H1 (cell line): ENCODE measurements around the gene APOOL. TPM values are rescaled to one million over a fixed set of nuclear protein-coding genes. Genes with fewer than 3 reads are reported as not detected.

ENCODE experiments used
- CTCF ChIA-PET: fragments of 300-600 bp; sonication (Branson Sonifier 250); formaldehyde crosslinking; loops from one replicate; lab custom pipeline; 2021; ENCODE audit not compliant: partially characterized antibody; lab: Charles Lee
- POLR2A ChIA-PET: fragments of 300-600 bp; sonication (Branson Sonifier 250); formaldehyde crosslinking; loops from one replicate; lab custom pipeline; 2021; ENCODE audit warnings: inconsistent platforms; ENCODE audit not compliant: partially characterized antibody; lab: Charles Lee
- DNase-seq, 2 experiments: peaks; one replicate each; pipeline versions ENCODE4 v3.0.0 to v3.0.0-alpha.2; 2010 to 2022; ENCODE audit warnings: low spot score in 2 of 2, low read depth in 1 of 2, mixed read lengths in 1 of 2
- FAIRE-seq: peaks from 2 replicates; lab custom pipeline; 2011; peaks lifted over from hg19 to GRCh38; lab: Jason Lieb, UNC
- H2AFZ ChIP-seq: 2 replicates; pipeline ENCODE4 v1.8.1; 2012; ENCODE audit warnings: low read length, inconsistent platforms
- H2AK5ac ChIP-seq: 2 replicates; pipeline ENCODE4 v1.6.1; 2013; ENCODE audit warnings: low read depth, low read length
- H2BK120ac ChIP-seq: replicated peaks from 2 replicates; pipeline ENCODE3; 2013; ENCODE audit warnings: low read depth, low read length, inconsistent platforms
- H2BK12ac ChIP-seq: 2 replicates; pipeline ENCODE4 v1.6.1; 2013; ENCODE audit warnings: low read depth, low read length
- H2BK15ac ChIP-seq: 2 replicates; pipeline ENCODE4 v1.6.1; 2013; ENCODE audit warnings: low read length
- H2BK20ac ChIP-seq: 2 replicates; pipeline ENCODE4 v1.6.1; 2013; ENCODE audit warnings: low read length
- H2BK5ac ChIP-seq: 2 replicates; pipeline ENCODE4 v1.6.1; 2013; ENCODE audit warnings: low read depth, low read length
- H3K14ac ChIP-seq: 2 replicates; pipeline ENCODE4 v1.6.1; 2013; ENCODE audit warnings: inconsistent platforms; ENCODE audit not compliant: insufficient read length
- H3K18ac ChIP-seq: 2 replicates; pipeline ENCODE4 v1.6.1; 2013; ENCODE audit warnings: low read length; ENCODE audit errors: extremely low read depth
- H3K23ac ChIP-seq: 2 replicates; pipeline ENCODE4 v1.6.1; 2013; ENCODE audit warnings: inconsistent platforms; ENCODE audit not compliant: insufficient read length
- H3K23me2 ChIP-seq: 2 replicates; pipeline ENCODE4 v1.6.1; 2013; ENCODE audit warnings: low read depth, low read length
- H3K27ac ChIP-seq: 2 replicates; pipeline ENCODE4 v1.6.1; 2011; ENCODE audit warnings: low read depth, low read length, inconsistent platforms
- H3K27me3 ChIP-seq, 4 experiments: replicated peaks in 1 of 4; 1 replicate in 1 of 4; 2 replicates in 3 of 4; pipeline versions ENCODE4 v1.6.1 to v1.8.1; 2011 to 2013; ENCODE audit warnings: low read length in 3 of 4, mild to moderate bottlenecking in 3 of 4, inconsistent platforms in 2 of 4, mixed read lengths in 2 of 4, moderate library complexity in 1 of 4; ENCODE audit not compliant: control insufficient read depth in 3 of 4, insufficient read depth in 3 of 4; ENCODE audit errors: extremely low read depth in 1 of 4
- H3K36me3 ChIP-seq, 4 experiments: 2 replicates each; pipeline versions ENCODE4 v1.6.1 to v1.8.1; 2011 to 2013; ENCODE audit warnings: mild to moderate bottlenecking in 4 of 4, low read length in 3 of 4, moderate library complexity in 2 of 4, control low read depth in 1 of 4, inconsistent platforms in 1 of 4; ENCODE audit not compliant: insufficient read depth in 4 of 4, control insufficient read depth in 2 of 4
- H3K4ac ChIP-seq: replicated peaks from 2 replicates; pipeline ENCODE3; 2013; ENCODE audit warnings: low read length, low read depth, mixed read lengths, inconsistent platforms; ENCODE audit not compliant: insufficient read length
- H3K4me1 ChIP-seq, 4 experiments: replicated peaks in 1 of 4; 1 replicate in 1 of 4; 2 replicates in 3 of 4; pipeline versions ENCODE4 v1.6.1 to v1.8.1; 2011 to 2013; ENCODE audit warnings: low read length in 3 of 4, inconsistent platforms in 2 of 4, mixed read lengths in 1 of 4; ENCODE audit not compliant: insufficient read depth in 4 of 4, control insufficient read depth in 3 of 4
- H3K4me2 ChIP-seq, 2 experiments: 2 replicates each; pipeline versions ENCODE4 v1.6.1 to v1.8.1; 2011 to 2013; ENCODE audit warnings: low read depth in 2 of 2, low read length in 2 of 2, control low read depth in 1 of 2, inconsistent platforms in 1 of 2, mild to moderate bottlenecking in 1 of 2; ENCODE audit not compliant: insufficient read depth in 1 of 2
- H3K4me3 ChIP-seq, 4 experiments: fragments of 200-600, 300-600 bp in 1 of 4; sonication (generic), shearing (Covaris generic), sonication (Bioruptor Twin) in 1 of 4; 2 replicates each; pipeline versions ENCODE4 v1.5.1 to v1.8.1; 2011 to 2016; ENCODE audit warnings: low read length in 4 of 4, low read depth in 3 of 4, control low read depth in 2 of 4, inconsistent platforms in 2 of 4, mild to moderate bottlenecking in 2 of 4, mixed read lengths in 1 of 4, moderate library complexity in 1 of 4; ENCODE audit not compliant: insufficient read depth in 2 of 4; ENCODE audit errors: extremely low read depth in 1 of 4
- H3K56ac ChIP-seq: replicated peaks from 2 replicates; pipeline ENCODE3; 2013; ENCODE audit warnings: low read depth, mild to moderate bottlenecking, mixed read lengths, low read length, inconsistent platforms; ENCODE audit not compliant: insufficient read length
- H3K79me1 ChIP-seq: 2 replicates; pipeline ENCODE4 v1.6.1; 2013; ENCODE audit warnings: low read depth, low read length, control low read depth
- H3K79me2 ChIP-seq, 2 experiments: 2 replicates each; pipeline versions ENCODE4 v1.6.1 to v1.8.1; 2012 to 2013; ENCODE audit warnings: low read length in 2 of 2, mild to moderate bottlenecking in 2 of 2, inconsistent platforms in 1 of 2; ENCODE audit not compliant: insufficient read depth in 2 of 2, control insufficient read depth in 1 of 2
- H3K9ac ChIP-seq, 4 experiments: replicated peaks in 1 of 4; 1 replicate in 1 of 4; 2 replicates in 3 of 4; pipeline versions ENCODE4 v1.6.1 to v1.8.1; 2011 to 2013; ENCODE audit warnings: low read depth in 3 of 4, low read length in 3 of 4, control low read depth in 2 of 4, mild to moderate bottlenecking in 2 of 4, moderate library complexity in 2 of 4, inconsistent platforms in 1 of 4; ENCODE audit errors: extremely low read depth in 1 of 4
- H3K9me3 ChIP-seq, 2 experiments: 2 replicates each; pipeline versions ENCODE4 v1.6.1 to v1.8.1; 2012 to 2013; ENCODE audit warnings: mild to moderate bottlenecking in 2 of 2, moderate library complexity in 2 of 2, control low read depth in 1 of 2, inconsistent platforms in 1 of 2, low read depth in 1 of 2, low read length in 1 of 2, mixed read lengths in 1 of 2; ENCODE audit not compliant: insufficient read depth in 2 of 2
- H4K20me1 ChIP-seq, 2 experiments: replicated peaks in 1 of 2; 2 replicates each; pipeline versions ENCODE3 to v1.8.1; 2011 to 2013; ENCODE audit warnings: inconsistent platforms in 2 of 2, low read length in 2 of 2, mild to moderate bottlenecking in 1 of 2; ENCODE audit not compliant: insufficient read depth in 2 of 2, control insufficient read depth in 1 of 2
- H4K5ac ChIP-seq: 2 replicates; pipeline ENCODE4 v1.6.1; 2013; ENCODE audit warnings: low read length, low read depth, mixed read lengths, inconsistent platforms; ENCODE audit not compliant: insufficient read length
- H4K8ac ChIP-seq: 2 replicates; pipeline ENCODE4 v1.8.0; 2013; ENCODE audit warnings: mild to moderate bottlenecking, moderate library complexity, low read length, inconsistent platforms; ENCODE audit not compliant: insufficient read depth; ENCODE audit errors: extremely low read depth
- H4K91ac ChIP-seq: replicated peaks from 2 replicates; pipeline ENCODE3; 2013; ENCODE audit warnings: low read length, mixed read lengths, inconsistent platforms; ENCODE audit not compliant: insufficient read length
- ASH2L ChIP-seq: fragments of 200-600, 300-600 bp; sonication (generic); IDR thresholded peaks from one replicate; pipeline ENCODE4 v1.7.1; 2017; ENCODE audit warnings: low read length
- ATF2 ChIP-seq: IDR thresholded peaks from 2 replicates; pipeline ENCODE4 v1.6.1; 2012; ENCODE audit warnings: low read length, inconsistent platforms
- BRCA1 ChIP-seq: IDR thresholded peaks from 2 replicates; pipeline ENCODE4 v1.6.1; 2012; ENCODE audit warnings: low read depth, low read length, improper control_type of control experiment
- FOSL1 ChIP-seq: IDR thresholded peaks from 2 replicates; pipeline ENCODE4 v1.6.1; 2011; ENCODE audit warnings: mild to moderate bottlenecking, low read depth, low read length, moderate library complexity; ENCODE audit not compliant: insufficient read depth
- GTF2F1 ChIP-seq: IDR thresholded peaks from 2 replicates; pipeline ENCODE4 v1.6.1; 2012; ENCODE audit warnings: low read depth, low read length, improper control_type of control experiment, borderline replicate concordance
- HDAC6 ChIP-seq: IDR thresholded peaks from one replicate; pipeline ENCODE4 v1.7.1; 2012; ENCODE audit warnings: low read depth, mild to moderate bottlenecking, inconsistent platforms, low read length, moderate library complexity
- NANOG ChIP-seq: IDR thresholded peaks from 2 replicates; pipeline ENCODE4 v1.6.1; 2011; ENCODE audit warnings: low read length, low read depth, mild to moderate bottlenecking, inconsistent platforms; ENCODE audit not compliant: insufficient read depth, poor library complexity, severe bottlenecking
- NRF1 ChIP-seq: IDR thresholded peaks from 2 replicates; pipeline ENCODE4 v1.6.1; 2011; ENCODE audit warnings: mild to moderate bottlenecking, low read depth, low read length, improper control_type of control experiment
- POU5F1 ChIP-seq: IDR thresholded peaks from 2 replicates; pipeline ENCODE4 v1.6.1; 2011; ENCODE audit warnings: low read depth, mild to moderate bottlenecking, low read length, moderate library complexity
- SRF ChIP-seq: IDR thresholded peaks from 2 replicates; pipeline ENCODE4 v1.6.1; 2011; ENCODE audit warnings: mild to moderate bottlenecking, low read depth, low read length, moderate library complexity
- TAF1 ChIP-seq: IDR thresholded peaks from 2 replicates; pipeline ENCODE4 v1.6.1; 2011; ENCODE audit warnings: mild to moderate bottlenecking, low read depth, low read length
- polyA plus RNA-seq, 7 experiments: library from polyadenylated mRNA; depleted of rRNA in 3 of 7; stranded (reverse) in 5 of 7; unstranded in 2 of 7; fragments of >200 nt in 5 of 7; fragments of 200-250 nt in 2 of 7; gene quantifications; 1 replicate in 5 of 7; 2 replicates in 1 of 7; 4 replicates in 1 of 7; pipeline versions ENCODE4 v1.2.1 to v1.2.3, GENCODE V29; 2011 to 2013; ENCODE audit warnings: missing spikeins in 2 of 7, mixed read lengths in 2 of 7
- total RNA-seq: library from RNA; stranded (reverse); fragmentation: NEBNext Ultra II Directional; extraction: Animal tissue kit (Norgen Biotek cat#: 25700); gene quantifications from 2 replicates; pipeline ENCODE4 v1.2.1, GENCODE V29; 2021
- TF ChIP-seq, protein P1 (sequence below), 3 experiments: IDR thresholded peaks; 1 replicate in 2 of 3; 2 replicates in 1 of 3; pipeline versions ENCODE4 v1.5.1 to v1.6.1; 2011; ENCODE audit warnings: low read length in 3 of 3, mild to moderate bottlenecking in 3 of 3, inconsistent platforms in 2 of 3, low read depth in 1 of 3, moderate library complexity in 1 of 3; ENCODE audit not compliant: insufficient read depth in 1 of 3; ENCODE audit errors: control extremely low read depth in 1 of 3

Gene APOOL
- total and polyA plus RNA-seq, 2 of the 8 experiments (the other 6 are each of a cell fraction or from before 2014, with no cell fraction given), result 2.4 to 8.1 TPM

DNA sequence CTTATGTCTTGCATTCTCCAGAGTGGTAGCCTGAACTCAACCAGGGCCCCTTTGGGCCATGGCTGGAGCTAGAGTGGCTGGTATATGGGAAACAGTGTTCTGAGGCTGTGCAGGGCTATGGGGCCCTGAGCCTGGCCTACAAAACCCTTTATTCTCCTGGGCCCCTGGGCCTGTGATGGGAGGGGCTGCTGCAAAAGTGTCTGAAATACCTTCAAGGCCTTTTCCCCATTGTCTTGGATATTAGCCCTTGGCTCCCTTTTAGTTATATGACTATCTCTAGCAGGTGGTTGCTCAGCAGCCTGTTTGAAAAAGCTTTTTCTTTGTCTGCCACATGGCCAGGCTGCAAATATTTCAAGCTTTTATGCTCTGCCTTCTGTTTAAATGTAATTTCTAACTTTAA, 22.5 kb downstream of the APOOL start:
- H3K27ac ChIP-seq, result no peak overlapping the region
- H2AFZ ChIP-seq, result no peak overlapping the region
- no peaks in the 10 kb centered on the region for H4K20me1 ChIP-seq
- H3K9ac ChIP-seq, result no peak overlapping the region
- no peaks in the 10 kb centered on the region for H3K23me2 ChIP-seq
- no peak overlapping the region for H4K5ac ChIP-seq
- H3K4me2 ChIP-seq, result no peak overlapping the region
- H2AK5ac ChIP-seq, result no peak overlapping the region
- H2BK20ac ChIP-seq, result no peak overlapping the region
- CTCF ChIA-PET, result no interaction called here
- H3K79me2 ChIP-seq, result no peaks in the 10 kb centered on the region
- no peaks in the 10 kb centered on the region for H3K79me1 ChIP-seq
- POLR2A ChIA-PET, result no interaction called here
- H4K91ac ChIP-seq, result no peak overlapping the region
- no peaks in the 10 kb centered on the region for H3K9me3 ChIP-seq
- no peak overlapping the region for H2BK12ac ChIP-seq
- FAIRE-seq (peak; percentile 58), DNase-seq (no peak)
- H3K27me3 ChIP-seq, result no peaks in the 10 kb centered on the region
- no peaks in the 10 kb centered on the region for H3K4me1 ChIP-seq
- H2BK120ac ChIP-seq, result no peak overlapping the region
- H3K14ac ChIP-seq, result no peak overlapping the region
- no peak overlapping the region for H3K56ac ChIP-seq
- no peak overlapping the region for H3K23ac ChIP-seq
- H4K8ac ChIP-seq, result no peak overlapping the region
- H3K18ac ChIP-seq, result no peak overlapping the region
- no peak overlapping the region for H2BK5ac ChIP-seq
- no peaks in the 10 kb centered on the region for H3K36me3 ChIP-seq
- H3K4me3 ChIP-seq, result no peak overlapping the region
- no peak overlapping the region for H2BK15ac ChIP-seq
- no peak overlapping the region for H3K4ac ChIP-seq
- TF ChIP-seq ATF2, result no peak
- TF ChIP-seq POU5F1, result no peak
- no peak for TF ChIP-seq BRCA1
- no peak for TF ChIP-seq NANOG
- TF ChIP-seq SRF, result no peak
- no peak for TF ChIP-seq TAF1
- TF ChIP-seq NRF1, result no peak
- TF ChIP-seq GTF2F1, result no peak
- TF ChIP-seq FOSL1, result no peak
- TF ChIP-seq, protein P1, sequence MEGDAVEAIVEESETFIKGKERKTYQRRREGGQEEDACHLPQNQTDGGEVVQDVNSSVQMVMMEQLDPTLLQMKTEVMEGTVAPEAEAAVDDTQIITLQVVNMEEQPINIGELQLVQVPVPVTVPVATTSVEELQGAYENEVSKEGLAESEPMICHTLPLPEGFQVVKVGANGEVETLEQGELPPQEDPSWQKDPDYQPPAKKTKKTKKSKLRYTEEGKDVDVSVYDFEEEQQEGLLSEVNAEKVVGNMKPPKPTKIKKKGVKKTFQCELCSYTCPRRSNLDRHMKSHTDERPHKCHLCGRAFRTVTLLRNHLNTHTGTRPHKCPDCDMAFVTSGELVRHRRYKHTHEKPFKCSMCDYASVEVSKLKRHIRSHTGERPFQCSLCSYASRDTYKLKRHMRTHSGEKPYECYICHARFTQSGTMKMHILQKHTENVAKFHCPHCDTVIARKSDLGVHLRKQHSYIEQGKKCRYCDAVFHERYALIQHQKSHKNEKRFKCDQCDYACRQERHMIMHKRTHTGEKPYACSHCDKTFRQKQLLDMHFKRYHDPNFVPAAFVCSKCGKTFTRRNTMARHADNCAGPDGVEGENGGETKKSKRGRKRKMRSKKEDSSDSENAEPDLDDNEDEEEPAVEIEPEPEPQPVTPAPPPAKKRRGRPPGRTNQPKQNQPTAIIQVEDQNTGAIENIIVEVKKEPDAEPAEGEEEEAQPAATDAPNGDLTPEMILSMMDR (IDR thresholded peaks at IDR 0.05; ENCODE audit: control extremely low read depth in 1 of 3, insufficient read depth in 1 of 3, low read depth in 1 of 3, low read length in 3 of 3), result no peak
- no peak for TF ChIP-seq HDAC6
- TF ChIP-seq ASH2L, result no peak
